Testis (tissue), 2 donors: ENCODE results near the gene ACACB.

Experiments used
- POLR2A ChIP-seq: fragments of 450-650 bp; IDR thresholded peaks from one replicate; pipeline ENCODE4 v1.6.1; 2017; ENCODE audit warnings: antibody characterized with exemption, mild to moderate bottlenecking, moderate library complexity
- TF ChIP-seq, protein P1 (sequence below), 3 experiments: fragments of 450-650 bp in 2 of 3; fragments of 200-600 bp in 1 of 3; sonication (generic) in 1 of 3; IDR thresholded peaks; one replicate each; pipeline ENCODE4 v1.5.1; 2016 to 2019; ENCODE audit warnings: antibody characterized with exemption in 3 of 3, mild to moderate bottlenecking in 2 of 3, moderate library complexity in 1 of 3

DNA sequence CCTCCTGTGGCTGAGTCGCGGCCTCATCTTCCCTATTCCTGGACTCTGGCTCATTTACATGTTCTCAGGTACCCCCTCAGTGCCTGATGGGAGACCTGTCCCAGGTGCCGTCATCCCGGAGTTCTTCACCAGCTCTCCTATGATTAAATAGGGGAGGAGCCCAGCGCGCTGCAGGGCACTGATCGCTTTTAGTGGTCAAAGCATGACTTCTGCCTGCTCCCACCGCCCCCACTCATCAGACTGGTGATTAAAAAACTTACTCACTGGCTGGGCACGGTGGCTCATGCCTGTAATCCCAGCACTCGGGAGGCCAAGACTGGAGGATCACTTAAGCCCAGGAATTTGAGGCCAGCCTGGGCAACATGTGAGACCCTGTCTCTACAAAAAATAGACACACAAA, 106.8 kb downstream of the ACACB start:
- TF ChIP-seq, protein P1, sequence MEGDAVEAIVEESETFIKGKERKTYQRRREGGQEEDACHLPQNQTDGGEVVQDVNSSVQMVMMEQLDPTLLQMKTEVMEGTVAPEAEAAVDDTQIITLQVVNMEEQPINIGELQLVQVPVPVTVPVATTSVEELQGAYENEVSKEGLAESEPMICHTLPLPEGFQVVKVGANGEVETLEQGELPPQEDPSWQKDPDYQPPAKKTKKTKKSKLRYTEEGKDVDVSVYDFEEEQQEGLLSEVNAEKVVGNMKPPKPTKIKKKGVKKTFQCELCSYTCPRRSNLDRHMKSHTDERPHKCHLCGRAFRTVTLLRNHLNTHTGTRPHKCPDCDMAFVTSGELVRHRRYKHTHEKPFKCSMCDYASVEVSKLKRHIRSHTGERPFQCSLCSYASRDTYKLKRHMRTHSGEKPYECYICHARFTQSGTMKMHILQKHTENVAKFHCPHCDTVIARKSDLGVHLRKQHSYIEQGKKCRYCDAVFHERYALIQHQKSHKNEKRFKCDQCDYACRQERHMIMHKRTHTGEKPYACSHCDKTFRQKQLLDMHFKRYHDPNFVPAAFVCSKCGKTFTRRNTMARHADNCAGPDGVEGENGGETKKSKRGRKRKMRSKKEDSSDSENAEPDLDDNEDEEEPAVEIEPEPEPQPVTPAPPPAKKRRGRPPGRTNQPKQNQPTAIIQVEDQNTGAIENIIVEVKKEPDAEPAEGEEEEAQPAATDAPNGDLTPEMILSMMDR (IDR thresholded peaks at IDR 0.05) = no peak
- TF ChIP-seq POLR2A = no peak
